ENCODE measurements around the gene METTL9. TPM values are rescaled to one million over a fixed set of nuclear protein-coding genes. Genes with fewer than 3 reads are reported as not detected.

Gene METTL9
- total and polyA plus RNA-seq, 2 of the 13 experiments (the other 11 are each of a cell fraction or from before 2014, with no cell fraction given): 123 to 204 TPM

DNA sequence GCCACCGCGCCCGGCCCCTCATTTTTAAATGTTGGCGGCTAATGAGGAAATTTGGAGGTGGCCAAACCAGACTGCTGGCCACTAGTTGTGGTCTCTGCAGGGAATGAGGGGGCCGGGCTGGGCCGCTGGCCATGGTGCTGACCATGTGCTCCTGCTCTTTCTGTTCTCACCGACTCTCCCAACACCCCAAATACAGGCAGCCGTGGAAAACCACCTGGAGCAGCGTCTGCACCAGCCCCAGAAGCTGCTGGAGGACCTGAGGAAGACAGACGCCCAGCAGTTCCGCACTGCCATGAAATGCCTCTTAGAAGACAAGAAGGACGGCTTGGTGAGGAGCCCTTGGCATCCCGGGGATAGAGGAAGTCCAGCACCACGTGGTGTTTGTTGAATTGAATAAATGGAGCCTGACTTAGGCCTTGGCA is 85.7 kb downstream of the METTL9 start (continued):
- TF ChIP-seq CHCHD3 (CRISPR knock-in tag; IDR thresholded peaks at IDR 0.05) (no peak), SIN3B (IDR thresholded peaks at IDR 0.05; ENCODE audit: low read length) (no peak), RNF2 (conservative IDR thresholded peaks at IDR 0.05; ENCODE audit: low read depth) (no peak), ZNF160 (CRISPR knock-in tag; IDR thresholded peaks at IDR 0.05) (no peak), GPN1 (CRISPR knock-in tag; IDR thresholded peaks at IDR 0.05; ENCODE audit: borderline replicate concordance) (no peak), SUZ12 (IDR thresholded peaks at IDR 0.05; ENCODE audit: low read depth, low read length) (no peak), ZSCAN30 (CRISPR knock-in tag; IDR thresholded peaks at IDR 0.05) (no peak), SRSF4 (IDR thresholded peaks at IDR 0.05; ENCODE audit: low read depth, low read length, poor library complexity, severe bottlenecking) (no peak), HCFC1 (IDR thresholded peaks at IDR 0.05; ENCODE audit: low read depth, low read length) (no peak), HOXA7 (CRISPR knock-in tag; IDR thresholded peaks at IDR 0.05) (no peak)
- TF ChIP-seq, protein P1, sequence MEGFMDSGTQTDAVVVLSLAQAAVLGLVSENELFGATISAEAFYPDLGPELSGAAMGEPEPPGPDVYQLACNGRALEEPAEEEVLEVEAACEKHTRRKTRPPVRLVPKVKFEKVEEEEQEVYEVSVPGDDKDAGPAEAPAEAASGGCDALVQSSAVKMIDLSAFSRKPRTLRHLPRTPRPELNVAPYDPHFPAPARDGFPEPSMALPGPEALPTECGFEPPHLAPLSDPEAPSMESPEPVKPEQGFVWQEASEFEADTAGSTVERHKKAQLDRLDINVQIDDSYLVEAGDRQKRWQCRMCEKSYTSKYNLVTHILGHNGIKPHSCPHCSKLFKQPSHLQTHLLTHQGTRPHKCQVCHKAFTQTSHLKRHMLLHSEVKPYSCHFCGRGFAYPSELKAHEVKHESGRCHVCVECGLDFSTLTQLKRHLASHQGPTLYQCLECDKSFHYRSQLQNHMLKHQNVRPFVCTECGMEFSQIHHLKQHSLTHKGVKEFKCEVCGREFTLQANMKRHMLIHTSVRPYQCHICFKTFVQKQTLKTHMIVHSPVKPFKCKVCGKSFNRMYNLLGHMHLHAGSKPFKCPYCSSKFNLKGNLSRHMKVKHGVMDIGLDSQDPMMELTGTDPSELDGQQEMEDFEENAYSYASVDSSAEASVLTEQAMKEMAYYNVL (CRISPR knock-in tag; IDR thresholded peaks at IDR 0.05; ENCODE audit: borderline replicate concordance): no peak
- TF ChIP-seq, protein P2, sequence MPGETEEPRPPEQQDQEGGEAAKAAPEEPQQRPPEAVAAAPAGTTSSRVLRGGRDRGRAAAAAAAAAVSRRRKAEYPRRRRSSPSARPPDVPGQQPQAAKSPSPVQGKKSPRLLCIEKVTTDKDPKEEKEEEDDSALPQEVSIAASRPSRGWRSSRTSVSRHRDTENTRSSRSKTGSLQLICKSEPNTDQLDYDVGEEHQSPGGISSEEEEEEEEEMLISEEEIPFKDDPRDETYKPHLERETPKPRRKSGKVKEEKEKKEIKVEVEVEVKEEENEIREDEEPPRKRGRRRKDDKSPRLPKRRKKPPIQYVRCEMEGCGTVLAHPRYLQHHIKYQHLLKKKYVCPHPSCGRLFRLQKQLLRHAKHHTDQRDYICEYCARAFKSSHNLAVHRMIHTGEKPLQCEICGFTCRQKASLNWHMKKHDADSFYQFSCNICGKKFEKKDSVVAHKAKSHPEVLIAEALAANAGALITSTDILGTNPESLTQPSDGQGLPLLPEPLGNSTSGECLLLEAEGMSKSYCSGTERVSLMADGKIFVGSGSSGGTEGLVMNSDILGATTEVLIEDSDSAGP (CRISPR knock-in tag; IDR thresholded peaks at IDR 0.05; ENCODE audit: borderline replicate concordance): no peak
- TF ChIP-seq, protein P3, sequence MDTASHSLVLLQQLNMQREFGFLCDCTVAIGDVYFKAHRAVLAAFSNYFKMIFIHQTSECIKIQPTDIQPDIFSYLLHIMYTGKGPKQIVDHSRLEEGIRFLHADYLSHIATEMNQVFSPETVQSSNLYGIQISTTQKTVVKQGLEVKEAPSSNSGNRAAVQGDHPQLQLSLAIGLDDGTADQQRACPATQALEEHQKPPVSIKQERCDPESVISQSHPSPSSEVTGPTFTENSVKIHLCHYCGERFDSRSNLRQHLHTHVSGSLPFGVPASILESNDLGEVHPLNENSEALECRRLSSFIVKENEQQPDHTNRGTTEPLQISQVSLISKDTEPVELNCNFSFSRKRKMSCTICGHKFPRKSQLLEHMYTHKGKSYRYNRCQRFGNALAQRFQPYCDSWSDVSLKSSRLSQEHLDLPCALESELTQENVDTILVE (CRISPR knock-in tag; IDR thresholded peaks at IDR 0.05): 0 out of 2 replicates have a peak, but pooled peaks have one; percentile 24
- TF ChIP-seq, protein P4, sequence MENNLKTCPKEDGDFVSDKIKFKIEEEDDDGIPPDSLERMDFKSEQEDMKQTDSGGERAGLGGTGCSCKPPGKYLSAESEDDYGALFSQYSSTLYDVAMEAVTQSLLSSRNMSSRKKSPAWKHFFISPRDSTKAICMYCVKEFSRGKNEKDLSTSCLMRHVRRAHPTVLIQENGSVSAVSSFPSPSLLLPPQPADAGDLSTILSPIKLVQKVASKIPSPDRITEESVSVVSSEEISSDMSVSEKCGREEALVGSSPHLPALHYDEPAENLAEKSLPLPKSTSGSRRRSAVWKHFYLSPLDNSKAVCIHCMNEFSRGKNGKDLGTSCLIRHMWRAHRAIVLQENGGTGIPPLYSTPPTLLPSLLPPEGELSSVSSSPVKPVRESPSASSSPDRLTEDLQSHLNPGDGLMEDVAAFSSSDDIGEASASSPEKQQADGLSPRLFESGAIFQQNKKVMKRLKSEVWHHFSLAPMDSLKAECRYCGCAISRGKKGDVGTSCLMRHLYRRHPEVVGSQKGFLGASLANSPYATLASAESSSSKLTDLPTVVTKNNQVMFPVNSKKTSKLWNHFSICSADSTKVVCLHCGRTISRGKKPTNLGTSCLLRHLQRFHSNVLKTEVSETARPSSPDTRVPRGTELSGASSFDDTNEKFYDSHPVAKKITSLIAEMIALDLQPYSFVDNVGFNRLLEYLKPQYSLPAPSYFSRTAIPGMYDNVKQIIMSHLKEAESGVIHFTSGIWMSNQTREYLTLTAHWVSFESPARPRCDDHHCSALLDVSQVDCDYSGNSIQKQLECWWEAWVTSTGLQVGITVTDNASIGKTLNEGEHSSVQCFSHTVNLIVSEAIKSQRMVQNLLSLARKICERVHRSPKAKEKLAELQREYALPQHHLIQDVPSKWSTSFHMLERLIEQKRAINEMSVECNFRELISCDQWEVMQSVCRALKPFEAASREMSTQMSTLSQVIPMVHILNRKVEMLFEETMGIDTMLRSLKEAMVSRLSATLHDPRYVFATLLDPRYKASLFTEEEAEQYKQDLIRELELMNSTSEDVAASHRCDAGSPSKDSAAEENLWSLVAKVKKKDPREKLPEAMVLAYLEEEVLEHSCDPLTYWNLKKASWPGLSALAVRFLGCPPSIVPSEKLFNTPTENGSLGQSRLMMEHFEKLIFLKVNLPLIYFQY (CRISPR knock-in tag; IDR thresholded peaks at IDR 0.05; ENCODE audit: borderline replicate concordance): no peak
- TF ChIP-seq, protein P5, sequence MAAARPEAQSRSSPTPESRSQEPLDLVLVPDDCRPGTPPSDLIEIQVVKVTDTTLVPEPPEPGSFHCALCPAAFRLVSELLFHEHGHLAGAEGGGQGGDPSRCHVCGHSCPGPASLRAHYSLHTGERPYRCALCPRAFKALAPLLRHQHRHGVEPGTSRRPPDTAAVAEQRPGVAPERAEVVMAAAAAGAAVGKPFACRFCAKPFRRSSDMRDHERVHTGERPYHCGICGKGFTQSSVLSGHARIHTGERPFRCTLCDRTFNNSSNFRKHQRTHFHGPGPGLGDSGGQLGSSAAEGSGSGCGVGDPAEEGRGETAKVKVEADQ (CRISPR knock-in tag; IDR thresholded peaks at IDR 0.05; ENCODE audit: borderline replicate concordance): no peak
- TF ChIP-seq, protein P6, sequence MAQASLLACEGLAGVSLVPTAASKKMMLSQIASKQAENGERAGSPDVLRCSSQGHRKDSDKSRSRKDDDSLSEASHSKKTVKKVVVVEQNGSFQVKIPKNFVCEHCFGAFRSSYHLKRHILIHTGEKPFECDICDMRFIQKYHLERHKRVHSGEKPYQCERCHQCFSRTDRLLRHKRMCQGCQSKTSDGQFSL (CRISPR knock-in tag; IDR thresholded peaks at IDR 0.05): no peak
- TF ChIP-seq, protein P7, sequence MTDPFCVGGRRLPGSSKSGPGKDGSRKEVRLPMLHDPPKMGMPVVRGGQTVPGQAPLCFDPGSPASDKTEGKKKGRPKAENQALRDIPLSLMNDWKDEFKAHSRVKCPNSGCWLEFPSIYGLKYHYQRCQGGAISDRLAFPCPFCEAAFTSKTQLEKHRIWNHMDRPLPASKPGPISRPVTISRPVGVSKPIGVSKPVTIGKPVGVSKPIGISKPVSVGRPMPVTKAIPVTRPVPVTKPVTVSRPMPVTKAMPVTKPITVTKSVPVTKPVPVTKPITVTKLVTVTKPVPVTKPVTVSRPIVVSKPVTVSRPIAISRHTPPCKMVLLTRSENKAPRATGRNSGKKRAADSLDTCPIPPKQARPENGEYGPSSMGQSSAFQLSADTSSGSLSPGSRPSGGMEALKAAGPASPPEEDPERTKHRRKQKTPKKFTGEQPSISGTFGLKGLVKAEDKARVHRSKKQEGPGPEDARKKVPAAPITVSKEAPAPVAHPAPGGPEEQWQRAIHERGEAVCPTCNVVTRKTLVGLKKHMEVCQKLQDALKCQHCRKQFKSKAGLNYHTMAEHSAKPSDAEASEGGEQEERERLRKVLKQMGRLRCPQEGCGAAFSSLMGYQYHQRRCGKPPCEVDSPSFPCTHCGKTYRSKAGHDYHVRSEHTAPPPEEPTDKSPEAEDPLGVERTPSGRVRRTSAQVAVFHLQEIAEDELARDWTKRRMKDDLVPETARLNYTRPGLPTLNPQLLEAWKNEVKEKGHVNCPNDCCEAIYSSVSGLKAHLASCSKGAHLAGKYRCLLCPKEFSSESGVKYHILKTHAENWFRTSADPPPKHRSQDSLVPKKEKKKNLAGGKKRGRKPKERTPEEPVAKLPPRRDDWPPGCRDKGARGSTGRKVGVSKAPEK (CRISPR knock-in tag; IDR thresholded peaks at IDR 0.05; ENCODE audit: borderline replicate concordance): no peak

All from HepG2 (cell line).